Neutrophil (primary cell): ENCODE data around the gene CA12.

Experiments used
- H3K27ac ChIP-seq: fragments of 200-600 bp; sonication (generic); 2 replicates; pipeline ENCODE4 v1.5.1; 2016; ENCODE audit warnings: mild to moderate bottlenecking, moderate library complexity
- H3K27me3 ChIP-seq: fragments of 200-600 bp; sonication (generic); 2 replicates; pipeline ENCODE4 v1.6.0; 2016; ENCODE audit warnings: mild to moderate bottlenecking
- H3K36me3 ChIP-seq: fragments of 200-600 bp; sonication (generic); 2 replicates; pipeline ENCODE4 v1.5.1; 2017
- H3K4me1 ChIP-seq, 2 experiments: fragments of 200-600 bp in 1 of 2; sonication (generic) in 1 of 2; 1 replicate in 1 of 2; 2 replicates in 1 of 2; pipeline versions ENCODE4 v1.5.1 to v1.6.1; 2013 to 2016; ENCODE audit warnings: low read depth in 1 of 2, low read length in 1 of 2, mild to moderate bottlenecking in 1 of 2, moderate library complexity in 1 of 2; ENCODE audit not compliant: control insufficient read depth in 1 of 2, insufficient read depth in 1 of 2
- H3K4me3 ChIP-seq, 2 experiments: fragments of 200-600 bp in 1 of 2; sonication (generic) in 1 of 2; 1 replicate in 1 of 2; 2 replicates in 1 of 2; pipeline ENCODE4 v1.5.1; 2013 to 2016; ENCODE audit warnings: low read depth in 1 of 2, low read length in 1 of 2, mild to moderate bottlenecking in 1 of 2, moderate library complexity in 1 of 2
- H3K9me3 ChIP-seq: fragments of 200-600 bp; sonication (generic); 2 replicates; pipeline ENCODE4 v1.5.1; 2016
- CTCF ChIP-seq: fragments of 200-600 bp; sonication (generic); IDR thresholded peaks from 2 replicates; pipeline ENCODE4 v1.5.1; 2016; ENCODE audit warnings: antibody characterized with exemption

CA12 gene

GRCh38 chr15:63288778-63289378 lies 92.8 kb downstream of the CA12 start:
- H3K36me3 ChIP-seq, result peaks cover 27% of the 10 kb centered on the region
- H3K27me3 ChIP-seq, result no peaks in the 10 kb centered on the region
- peak; percentile 43 for TF ChIP-seq CTCF
- no peak overlapping the region for H3K4me3 ChIP-seq
- H3K27ac ChIP-seq, result no peak overlapping the region
- peaks cover 9 to 15% of the 10 kb centered on the region in 2 experiments for H3K4me1 ChIP-seq
- no peaks in the 10 kb centered on the region for H3K9me3 ChIP-seq

GRCh38 chr15:63288342-63288741 lies 93.3 kb downstream of the CA12 start:
- no peak for TF ChIP-seq CTCF
- H3K36me3 ChIP-seq, result peaks cover 27% of the 10 kb centered on the region

GRCh38 chr15:63287109-63287508 lies 94.5 kb downstream of the CA12 start:
- no peak overlapping the region for H3K4me3 ChIP-seq
- H3K27me3 ChIP-seq, result no peaks in the 10 kb centered on the region
- H3K27ac ChIP-seq, result no peak overlapping the region
- TF ChIP-seq CTCF, result no peak
- no peaks in the 10 kb centered on the region for H3K9me3 ChIP-seq
- peaks cover 27% of the 10 kb centered on the region for H3K36me3 ChIP-seq
- H3K4me1 ChIP-seq, result peaks cover 24 to 32% of the 10 kb centered on the region in 2 experiments

More at GRCh38 chr15:63288342-63288741, 93.3 kb downstream of the CA12 start:
- H3K27ac ChIP-seq, result no peak overlapping the region
- H3K9me3 ChIP-seq, result no peaks in the 10 kb centered on the region
- H3K4me1 ChIP-seq, result peaks cover 11 to 19% of the 10 kb centered on the region in 2 experiments
- H3K27me3 ChIP-seq, result no peaks in the 10 kb centered on the region
- H3K4me3 ChIP-seq, result no peak overlapping the region

- Histone ChIP-seq H3K27ac (peak overlapping the region; percentile 90), H3K4me3 (no peak overlapping the region), H3K4me1 (peaks cover 37 to 46% of the 10 kb centered on the region in 2 experiments), H3K36me3 (peaks cover 39% of the 10 kb centered on the region), H3K9me3 (no peaks in the 10 kb centered on the region), H3K27me3 (no peaks in the 10 kb centered on the region)
- no peak for TF ChIP-seq CTCF
Observed at GRCh38 chr15:63284335-63284734, 97.3 kb downstream of the CA12 start.

- no peaks in the 10 kb centered on the region for H3K27me3 ChIP-seq
- H3K4me1 ChIP-seq, result peaks cover 45 to 48% of the 10 kb centered on the region in 2 experiments
- H3K36me3 ChIP-seq, result peaks cover 35% of the 10 kb centered on the region
- H3K27ac ChIP-seq, result peak overlapping the region; percentile 90
- peak overlapping the region; percentile 35 to 41 for H3K4me3 ChIP-seq
- H3K9me3 ChIP-seq, result no peaks in the 10 kb centered on the region
- TF ChIP-seq CTCF, result no peak
Observed at GRCh38 chr15:63283126-63283525, 98.5 kb downstream of the CA12 start.
